HepG2 (cell line): Measurements from ENCODE around the gene LGI1. TPM values are rescaled to one million over a fixed set of nuclear protein-coding genes. Genes with fewer than 3 reads are reported as not detected.

Source experiments
- ATAC-seq: fragments of 200-7000 bp; cut with Tn5 transposase; 3 replicates; pipeline ENCODE4 v1.9.1; 2020; ENCODE audit warnings: mild to moderate bottlenecking, moderate library complexity
- BruUV-seq: library from RNA; stranded (reverse); fragments of 400-500 nt; replicated peaks from 2 replicates; lab custom pipeline; 2021; lab: Mats Ljungman, UMichigan
- CTCF ChIA-PET: fragments of 300-600 bp; formaldehyde crosslinking; extraction: SDS; loops from one replicate; lab custom pipeline; 2021; ENCODE audit warnings: low total read pairs, inconsistent platforms, low intra/inter-chr PET ratio; lab: Yijun Ruan, JAX
- POLR2A ChIA-PET: fragments of 350-600 bp; sonication (Branson Sonifier 250); formaldehyde crosslinking; loops from one replicate; lab custom pipeline; 2020; ENCODE audit warnings: antibody characterized with exemption, inconsistent platforms; lab: Yijun Ruan, JAX
- DNase-seq: peaks from one replicate; pipeline ENCODE4 v3.0.0-alpha.2; 2015; ENCODE audit warnings: low spot score
- FAIRE-seq: peaks from 3 replicates; lab custom pipeline; 2011; peaks lifted over from hg19 to GRCh38; lab: Jason Lieb, UNC
- H2AFZ ChIP-seq: one replicate; pipeline ENCODE4 v1.6.1; 2011; ENCODE audit warnings: low read length, inconsistent platforms
- H3K27ac ChIP-seq: fragments of 300-600 bp; 3 replicates; pipeline ENCODE4 v1.8.0; 2011; ENCODE audit warnings: mixed run types, mild to moderate bottlenecking, mixed read lengths, low read length, inconsistent platforms; ENCODE audit not compliant: insufficient read depth; ENCODE audit errors: extremely low read length
- H3K27me3 ChIP-seq, 2 experiments: fragments of 200-600 bp in 1 of 2; 2 replicates in 1 of 2; 3 replicates in 1 of 2; pipeline versions ENCODE4 v1.6.0 to v1.8.0; 2011; ENCODE audit warnings: low read length in 2 of 2, mild to moderate bottlenecking in 2 of 2, moderate library complexity in 2 of 2, inconsistent platforms in 1 of 2; ENCODE audit not compliant: insufficient read depth in 2 of 2, control insufficient read depth in 1 of 2
- H3K36me3 ChIP-seq, 2 experiments: fragments of 200-600 bp in 1 of 2; replicated peaks in 1 of 2; 2 replicates in 1 of 2; 3 replicates in 1 of 2; pipeline versions ENCODE4 v1.5.1 to v1.8.0; 2011; ENCODE audit warnings: low read length in 2 of 2, inconsistent platforms in 1 of 2; ENCODE audit not compliant: insufficient read depth in 2 of 2, control insufficient read depth in 1 of 2
- H3K4me1 ChIP-seq: 2 replicates; pipeline ENCODE4 v1.5.1; 2012; ENCODE audit warnings: low read length, inconsistent platforms; ENCODE audit not compliant: insufficient read depth
- H3K4me2 ChIP-seq: 2 replicates; pipeline ENCODE4 v1.6.0; 2011; ENCODE audit warnings: low read depth, low read length, inconsistent platforms
- H3K4me3 ChIP-seq, 3 experiments: fragments of 200-600 bp in 1 of 3; sonication (generic), shearing (Covaris generic) in 1 of 3; replicated peaks in 1 of 3; 2 replicates each; pipeline ENCODE4 v1.5.1; 2011 to 2016; ENCODE audit warnings: low read length in 3 of 3, inconsistent platforms in 2 of 3, low read depth in 2 of 3, mild to moderate bottlenecking in 2 of 3, control low read depth in 1 of 3, mixed read lengths in 1 of 3; ENCODE audit not compliant: insufficient read depth in 1 of 3
- H3K79me2 ChIP-seq: one replicate; pipeline ENCODE4 v1.6.1; 2011; ENCODE audit warnings: low read length, inconsistent platforms; ENCODE audit not compliant: insufficient read depth
- H3K9ac ChIP-seq: 2 replicates; pipeline ENCODE4 v1.6.0; 2011; ENCODE audit warnings: mild to moderate bottlenecking, low read depth, low read length, inconsistent platforms; ENCODE audit not compliant: insufficient read depth
- H3K9me3 ChIP-seq: 2 replicates; pipeline ENCODE4 v1.5.1; 2012; ENCODE audit warnings: mild to moderate bottlenecking, low read length
- H4K20me1 ChIP-seq: 2 replicates; pipeline ENCODE4 v1.6.0; 2011; ENCODE audit warnings: inconsistent platforms, mild to moderate bottlenecking, low read length, moderate library complexity; ENCODE audit not compliant: insufficient read depth
- DMAP1 ChIP-seq: IDR thresholded peaks from 2 replicates; pipeline ENCODE4 v1.6.1; 2016
- DPF2 ChIP-seq: sonication (generic); formaldehyde crosslinking; IDR thresholded peaks from 2 replicates; pipeline ENCODE4 v1.4.0; 2020; ENCODE audit warnings: mild to moderate bottlenecking, low read depth, missing genetic modification reagents, borderline replicate concordance
- DRAP1 ChIP-seq: IDR thresholded peaks from 2 replicates; pipeline ENCODE4 v1.6.1; 2016; ENCODE audit warnings: missing genetic modification reagents, missing compliant biosample characterization
- EHMT2 ChIP-seq: fragments of 200-600 bp; sonication (generic); IDR thresholded peaks from 2 replicates; pipeline ENCODE4 v1.7.0; 2017; ENCODE audit warnings: antibody characterized with exemption, low read depth, low read length, borderline replicate concordance
- HCFC1 ChIP-seq: fragments of 150-350 bp; IDR thresholded peaks from 2 replicates; pipeline ENCODE4 v1.6.1; 2014; ENCODE audit warnings: low read depth, low read length
- MATR3 ChIP-seq: sonication (generic); formaldehyde crosslinking; IDR thresholded peaks from 2 replicates; pipeline ENCODE4 v1.4.0; 2020; ENCODE audit warnings: missing genetic modification reagents
- MLX ChIP-seq: IDR thresholded peaks from 2 replicates; pipeline ENCODE4 v1.6.1; 2016
- PAWR ChIP-seq: sonication (generic); formaldehyde crosslinking; IDR thresholded peaks from 2 replicates; pipeline ENCODE4 v1.4.0; 2020; ENCODE audit warnings: missing genetic modification reagents, mild to moderate bottlenecking, borderline replicate concordance
- REXO4 ChIP-seq: sonication (generic); formaldehyde crosslinking; IDR thresholded peaks from 2 replicates; pipeline ENCODE4 v1.8.0; 2022; ENCODE audit warnings: missing genetic modification reagents, mild to moderate bottlenecking, borderline replicate concordance
- RFXANK ChIP-seq: IDR thresholded peaks from 2 replicates; pipeline ENCODE4 v1.6.1; 2016
- TAF15 ChIP-seq: fragments of 200-400 bp; formaldehyde crosslinking; IDR thresholded peaks from one replicate; pipeline ENCODE4 v1.6.1; 2018; ENCODE audit warnings: mild to moderate bottlenecking, low read depth, low read length; ENCODE audit not compliant: poor library complexity, severe bottlenecking
- TARDBP ChIP-seq: sonication (generic); formaldehyde crosslinking; IDR thresholded peaks from 2 replicates; pipeline ENCODE4 v1.8.0; 2022; ENCODE audit warnings: mild to moderate bottlenecking, missing genetic modification reagents
- TFE3 ChIP-seq: IDR thresholded peaks from 2 replicates; pipeline ENCODE4 v1.6.1; 2016
- YEATS4 ChIP-seq: sonication (generic); formaldehyde crosslinking; IDR thresholded peaks from 2 replicates; pipeline ENCODE4 v1.4.0; 2020; ENCODE audit warnings: missing genetic modification reagents, borderline replicate concordance
- YY1 ChIP-seq: IDR thresholded peaks from 2 replicates; pipeline ENCODE4 v1.6.1; 2011; ENCODE audit warnings: low read length, low read depth, moderate library complexity, mild to moderate bottlenecking; ENCODE audit not compliant: insufficient read depth, insufficient replicate concordance
- ZNF234 ChIP-seq: sonication (generic); formaldehyde crosslinking; conservative IDR thresholded peaks from 2 replicates; pipeline ENCODE4 v1.5.1; 2020; ENCODE audit warnings: mild to moderate bottlenecking, missing genetic modification reagents
- ZNF430 ChIP-seq: sonication (generic); formaldehyde crosslinking; IDR thresholded peaks from 2 replicates; pipeline ENCODE4 v1.9.0; 2021; ENCODE audit warnings: mild to moderate bottlenecking, missing genetic modification reagents
- ZNF589 ChIP-seq: sonication (generic); formaldehyde crosslinking; conservative IDR thresholded peaks from 2 replicates; pipeline ENCODE4 v1.8.0; 2022; ENCODE audit warnings: mild to moderate bottlenecking, moderate library complexity, missing genetic modification reagents
- WGBS: methylation state at CpG from one replicate; pipeline ENCODE4 v1.1.6; 2017; ENCODE audit warnings: low lambda C conversion rate; 5-methylcytosine and 5-hydroxymethylcytosine counted together
- in situ Hi-C: cut with HindIII; loops from 2 replicates; pipeline ENCODE4 v1.10.0; 2017; ENCODE audit warnings: low pct_unique_long_range_greater_than_20kb; ENCODE audit not compliant: extremely low pct_ligation_motif_present
- intact Hi-C: fragments of 100-400 bp; cut with micrococcal nuclease; formaldehyde crosslinking; loops from one replicate; pipeline ENCODE4 v1.10.0; 2022; ENCODE audit not compliant: unreplicated experiment
- polyA plus RNA-seq, 8 experiments: library from polyadenylated mRNA; depleted of rRNA in 3 of 8; stranded (reverse) in 7 of 8; unstranded in 1 of 8; fragments of >200 nt; fragmentation: Illumina TruSeq in 4 of 8; extraction: Trizol in 4 of 8; gene quantifications; 2 replicates each; pipeline versions ENCODE4 v1.2.1 to v1.2.3, GENCODE V29; 2011 to 2016; ENCODE audit warnings: low read depth in 4 of 8, missing spikeins in 1 of 8, mixed read lengths in 1 of 8; ENCODE audit not compliant: insufficient read depth in 1 of 8
- total RNA-seq, 5 experiments: library from RNA; depleted of rRNA; stranded (reverse); fragments of >200 nt; fragmentation: Illumina TruSeq; extraction: Trizol; gene quantifications; 2 replicates each; pipeline ENCODE4 v1.2.3, GENCODE V29; 2016; ENCODE audit warnings: low read depth in 1 of 5

The LGI1 gene
- total and polyA plus RNA-seq, 2 of the 13 experiments (the other 11 are each of a cell fraction or from before 2014, with no cell fraction given), result not detected

- Histone ChIP-seq H3K4me3 (no peak overlapping the region), H3K9ac (no peak overlapping the region)
- TF ChIP-seq TAF15 (no peak), RFXANK (CRISPR knock-in tag) (no peak), YY1 (no peak), MLX (CRISPR knock-in tag) (no peak), ZNF430 (CRISPR knock-in tag) (no peak), ZNF589 (CRISPR knock-in tag) (no peak), EHMT2 (no peak)
- TF ChIP-seq, all 625 proteins: peak for 0
- Histone ChIP-seq H2AFZ (no peak overlapping the region), H4K20me1 (no peaks in the 10 kb centered on the region), H3K9me3 (no peaks in the 10 kb centered on the region), H3K4me2 (no peak overlapping the region), H3K36me3 (no peaks in the 10 kb centered on the region), H3K27me3 (no peaks in the 10 kb centered on the region; a peak in 1 of 5 replicates), H3K79me2 (no peaks in the 10 kb centered on the region), H3K27ac (no peak overlapping the region), H3K4me1 (no peaks in the 10 kb centered on the region)
- ATAC-seq, result no peak
- intact Hi-C loops (loop anchor here (10.0 kb wide), 1 partner anchor 263 kb away; no protein-coding TSS in a partner anchor), in situ Hi-C loops (loop anchor here (10.0 kb wide), 1 partner anchor 113 kb away; the partner anchor contains the start of gene FRA10AC1)
- FAIRE-seq, result no peak
- no TSS peak for BruUV-seq
- DNase-seq, result no peak
- CTCF ChIA-PET, result no interaction called here
- POLR2A ChIA-PET, result no interaction called here
- WGBS, result 0% methylated on average over 5 of the region's 5 CpGs
Observed at GRCh38 chr10:93818086-93818485, 60.4 kb downstream of the LGI1 start.

- intact Hi-C loops (loop anchor here (10.0 kb wide), 1 partner anchor 265 kb away; no protein-coding TSS in a partner anchor), in situ Hi-C loops (loop anchor here (10.0 kb wide), 1 partner anchor 115 kb away; the partner anchor contains the start of gene FRA10AC1)
- no peak for FAIRE-seq
- H3K27me3 ChIP-seq, result no peaks in the 10 kb centered on the region; a peak in 1 of 5 replicates
- H3K9ac ChIP-seq, result no peak overlapping the region
- no peak overlapping the region for H3K4me3 ChIP-seq
- DNase-seq, result no peak
- H3K27ac ChIP-seq, result no peak overlapping the region
- ATAC-seq, result no peak
- H3K4me2 ChIP-seq, result no peak overlapping the region
- 4% methylated on average over 4 of the region's 4 CpGs for WGBS
- ChIA-PET POLR2A (no interaction called here), CTCF (no interaction called here)
- BruUV-seq, result no TSS peak
- no peaks in the 10 kb centered on the region for H4K20me1 ChIP-seq
- no peaks in the 10 kb centered on the region for H3K4me1 ChIP-seq
- no peaks in the 10 kb centered on the region for H3K36me3 ChIP-seq
- no peaks in the 10 kb centered on the region for H3K79me2 ChIP-seq
- no peak overlapping the region for H2AFZ ChIP-seq
- no peaks in the 10 kb centered on the region for H3K9me3 ChIP-seq
- no peak for TF ChIP-seq ZNF234
- TF ChIP-seq TARDBP (CRISPR knock-in tag), result no peak
- no peak for TF ChIP-seq DPF2 (CRISPR knock-in tag)
- no peak for TF ChIP-seq TFE3 (CRISPR knock-in tag)
- TF ChIP-seq DRAP1 (CRISPR knock-in tag), result no peak
- no peak for TF ChIP-seq MATR3
- no peak for TF ChIP-seq YEATS4
- no peak for TF ChIP-seq PAWR (CRISPR knock-in tag)
- TF ChIP-seq DMAP1 (CRISPR knock-in tag), result no peak
- TF ChIP-seq HCFC1, result no peak
- TF ChIP-seq REXO4, result no peak
Observed at GRCh38 chr10:93819520-93819919, 61.8 kb downstream of the LGI1 start.
